T-helper 1 cell treated with Interleukin-12 subunit alpha and Interleukin-12 subunit beta and Interleukin-4 antibody, amounts not matched to agents 30 ng/mL and 1 ng/mL, for 36 hours (primary cell): ENCODE data around the gene KCNQ2. TPM values are rescaled to one million over a fixed set of nuclear protein-coding genes. Genes with fewer than 3 reads are reported as not detected.
"Not testable (repeated sequence)": the region's sequence is repeated elsewhere in the genome, so short reads cannot be mapped to it uniquely, and the experiment has no call there.

ENCODE experiments used
- intact Hi-C: fragments of 100-400 bp; cut with micrococcal nuclease; formaldehyde crosslinking; loops from one replicate; pipeline ENCODE4 v1.15.1; 2024
- total RNA-seq: library from RNA; stranded (reverse); gene quantifications from 2 replicates; pipeline ENCODE4 v1.2.3, GENCODE V29; 2022

KCNQ2 gene
- total RNA-seq, result not detected in 2 replicates

GRCh38 chr20:63471981-63472831 is at the start of gene KCNQ2:
TSS of gene KCNQ2 (minus strand) at chr20:63472655. CDS start at chr20:63472463, 192 bp downstream.
- intact Hi-C loops, result no loop called here

GRCh38 chr20:63521602-63522001 is 49.1 kb upstream of the KCNQ2 start:
- intact Hi-C loops, result loop anchor here (2.0 kb wide), 2 partner anchors 59 to 435 kb away; partner anchors contain the start of gene UCKL1

DNA sequence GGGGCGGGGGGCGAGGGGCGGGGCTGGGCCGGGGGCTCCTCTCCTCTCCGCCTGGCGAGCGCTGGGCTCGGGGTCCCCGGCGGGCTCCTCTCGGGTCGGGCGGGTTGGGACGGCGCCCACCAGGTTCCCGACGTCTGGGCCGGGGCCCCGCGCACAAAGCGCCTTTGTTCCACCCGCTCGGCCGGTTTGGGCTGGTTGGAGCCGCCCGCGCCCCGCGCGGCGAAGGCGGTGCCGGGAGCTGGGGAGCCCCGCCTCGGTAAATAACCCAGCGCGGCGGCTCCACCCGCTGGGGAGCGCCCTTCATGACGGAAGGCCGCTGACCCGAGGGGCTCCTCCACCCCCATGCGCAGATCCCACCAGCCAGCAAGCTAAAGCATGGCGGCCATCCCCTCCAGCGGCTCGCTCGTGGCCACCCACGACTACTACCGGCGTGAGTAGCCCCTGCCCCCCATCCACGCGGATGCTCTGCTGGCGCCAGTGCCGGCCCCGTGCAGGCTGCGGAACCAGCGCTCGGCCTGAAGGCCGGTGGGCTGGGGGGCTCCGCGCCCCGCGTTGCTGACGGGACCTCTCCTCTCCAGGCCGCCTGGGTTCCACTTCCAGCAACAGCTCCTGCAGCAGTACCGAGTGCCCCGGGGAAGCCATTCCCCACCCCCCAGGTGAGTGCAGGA is 48.6 kb upstream of the KCNQ2 start:
- intact Hi-C loops, result loop anchor here (1.0 to 2.0 kb wide), 12 partner anchors 16 to 545 kb away; partner anchors contain the start of genes GMEB2, PRPF6, PTK6 and TPD52L2

DNA sequence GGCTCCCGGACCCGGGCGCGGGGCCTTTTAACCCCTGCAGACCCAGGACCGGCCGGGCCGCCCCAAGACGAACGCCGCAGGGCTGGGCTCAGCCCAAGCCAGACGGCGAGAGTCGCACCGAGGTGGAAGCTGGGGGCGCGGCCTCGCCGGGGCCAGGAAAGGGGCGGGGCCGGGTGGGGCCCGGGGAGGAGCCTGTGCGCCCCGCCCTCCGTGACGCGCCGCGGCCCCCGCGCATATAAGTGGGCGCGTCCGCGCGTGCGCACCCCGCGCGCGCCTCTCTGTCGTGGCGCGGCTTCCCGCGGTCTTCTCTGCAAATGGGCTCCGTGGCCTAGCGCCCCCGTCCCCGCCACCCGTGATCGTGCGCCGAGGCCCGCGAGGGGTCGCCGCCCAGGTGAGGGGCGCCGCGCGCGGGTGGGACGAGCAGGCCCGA is 48.1 kb upstream of the KCNQ2 start, which contains the start of gene PPDPF:
Gene PPDPF (plus strand): TSS at position 262 of the 430 bp plus-strand sequence. CDS start 544 bp downstream, outside the sequence.
- intact Hi-C loops, result loop anchor here (1.0 to 2.0 kb wide), 12 partner anchors 17 to 546 kb away; partner anchors contain the start of genes GMEB2, PRPF6, PTK6 and TPD52L2

GRCh38 chr20:63519668-63520503 is 47.4 kb upstream of the KCNQ2 start:
- intact Hi-C loops, result loop anchor here (1.0 to 2.0 kb wide), 12 partner anchors 17 to 546 kb away; partner anchors contain the start of genes GMEB2, PRPF6, PTK6 and TPD52L2

DNA sequence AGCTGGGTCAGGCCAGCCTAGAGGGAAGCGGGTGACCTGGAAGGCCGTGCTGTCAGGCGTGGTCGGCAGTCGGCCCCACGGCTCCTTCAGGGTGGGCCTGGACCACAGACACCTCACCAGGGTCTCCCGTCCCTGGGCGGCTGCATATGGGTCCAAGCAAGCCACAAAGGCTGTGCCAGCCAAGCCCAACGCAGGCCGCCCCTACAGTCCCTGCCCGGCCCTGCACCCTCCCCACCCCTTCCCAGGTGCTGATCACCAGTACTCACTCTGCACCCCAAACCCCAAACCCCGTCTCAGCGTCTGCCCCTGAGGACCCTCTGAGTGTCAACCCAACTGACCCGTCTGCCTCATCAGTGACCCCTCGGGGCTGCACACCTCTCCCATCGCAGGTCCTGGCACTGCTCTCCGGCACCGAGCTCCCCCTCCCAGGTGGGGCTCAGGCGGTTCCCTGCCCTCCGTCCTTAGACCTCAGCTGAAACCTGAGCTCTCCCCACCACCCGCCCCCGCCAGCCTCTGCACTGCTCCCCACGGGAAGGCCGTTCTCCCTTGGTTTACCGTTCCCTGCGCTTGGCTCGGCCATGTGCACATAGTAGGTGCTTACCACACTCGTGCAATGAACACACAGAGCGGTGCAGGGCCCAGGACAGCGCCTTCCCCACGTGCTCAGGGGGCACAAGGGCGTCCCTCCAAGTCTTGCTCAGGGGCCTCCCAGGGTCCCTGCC is 46.7 kb upstream of the KCNQ2 start:
- intact Hi-C loops, result no loop called here

GRCh38 chr20:63518351-63518861 is 46.0 kb upstream of the KCNQ2 start:
- intact Hi-C loops, result no loop called here

GRCh38 chr20:63517376-63518309 is 45.2 kb upstream of the KCNQ2 start:
- intact Hi-C loops, result no loop called here

DNA sequence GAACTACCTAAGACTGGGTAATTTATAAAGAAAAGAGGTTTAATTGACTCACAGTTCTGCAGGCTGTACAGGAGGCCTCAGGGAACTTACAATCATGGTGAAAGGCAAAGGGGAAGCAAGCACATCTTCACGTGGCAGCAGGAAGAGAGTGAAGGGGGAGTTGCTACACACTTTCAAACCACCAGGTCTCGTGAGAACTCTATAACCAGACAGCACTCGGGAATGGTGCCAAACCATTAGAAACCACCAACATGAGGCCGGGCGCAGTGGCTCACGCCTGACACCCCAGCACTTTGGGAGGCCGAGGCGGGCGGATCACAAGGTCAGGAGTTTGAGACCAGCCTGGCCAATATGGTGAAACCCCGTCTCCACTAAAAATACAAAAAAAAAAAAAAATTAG is 42.1 kb upstream of the KCNQ2 start:
- intact Hi-C loops, result not testable (repeated sequence)

- intact Hi-C loops, result no loop called here
Observed at GRCh38 chr20:63513207-63513606, 40.8 kb upstream of the KCNQ2 start.

- intact Hi-C loops, result no loop called here
Observed at GRCh38 chr20:63509088-63509564, 36.7 kb upstream of the KCNQ2 start.

GRCh38 chr20:63508072-63508768 is 35.8 kb upstream of the KCNQ2 start:
- intact Hi-C loops, result no loop called here

- intact Hi-C loops, result no loop called here
Observed at GRCh38 chr20:63507083-63507743, 34.8 kb upstream of the KCNQ2 start.

DNA sequence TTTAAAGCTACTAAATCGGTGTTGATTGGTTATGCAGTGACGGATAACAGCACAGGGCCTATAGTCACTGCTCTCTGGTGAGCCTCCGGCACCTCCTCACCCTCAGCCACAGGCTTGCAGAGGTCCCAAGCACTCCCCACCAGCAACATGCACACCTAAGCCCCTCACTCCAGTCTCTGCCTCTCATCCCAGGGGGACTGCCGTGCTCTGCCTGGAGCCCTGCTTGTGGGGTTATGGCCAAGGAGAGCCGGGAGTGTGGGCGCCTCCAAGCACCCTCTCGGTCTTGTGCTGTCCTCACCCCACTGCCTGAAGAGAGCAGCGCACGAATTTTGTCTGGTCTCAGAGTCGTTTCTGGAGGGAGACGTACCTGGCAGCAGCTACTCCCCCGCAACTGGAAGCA is 33.3 kb upstream of the KCNQ2 start:
- intact Hi-C loops, result no loop called here

DNA sequence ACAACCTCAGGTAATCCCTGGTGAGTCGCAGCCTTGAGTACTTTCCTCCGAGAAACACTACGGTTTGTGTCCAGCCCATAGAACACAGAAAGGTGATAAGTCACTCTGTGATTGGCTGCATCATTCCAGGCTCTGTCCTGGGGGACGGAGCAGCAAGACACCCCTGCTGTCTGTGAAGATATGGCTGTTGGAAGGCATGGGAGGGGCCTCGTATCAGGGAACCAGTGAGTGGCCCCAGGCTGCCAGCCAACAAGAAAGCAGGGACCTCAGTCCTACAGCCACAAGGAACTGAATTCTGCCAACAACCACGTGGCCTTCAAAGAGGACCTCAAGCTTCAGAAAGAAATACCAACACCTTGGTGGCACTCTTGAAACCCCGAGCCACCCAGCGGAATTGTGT is 32.8 kb upstream of the KCNQ2 start:
- intact Hi-C loops, result no loop called here

- intact Hi-C loops, result no loop called here
Observed at GRCh38 chr20:63504642-63505041, 32.2 kb upstream of the KCNQ2 start.

- intact Hi-C loops, result no loop called here
Observed at GRCh38 chr20:63503524-63503923, 31.1 kb upstream of the KCNQ2 start.

DNA sequence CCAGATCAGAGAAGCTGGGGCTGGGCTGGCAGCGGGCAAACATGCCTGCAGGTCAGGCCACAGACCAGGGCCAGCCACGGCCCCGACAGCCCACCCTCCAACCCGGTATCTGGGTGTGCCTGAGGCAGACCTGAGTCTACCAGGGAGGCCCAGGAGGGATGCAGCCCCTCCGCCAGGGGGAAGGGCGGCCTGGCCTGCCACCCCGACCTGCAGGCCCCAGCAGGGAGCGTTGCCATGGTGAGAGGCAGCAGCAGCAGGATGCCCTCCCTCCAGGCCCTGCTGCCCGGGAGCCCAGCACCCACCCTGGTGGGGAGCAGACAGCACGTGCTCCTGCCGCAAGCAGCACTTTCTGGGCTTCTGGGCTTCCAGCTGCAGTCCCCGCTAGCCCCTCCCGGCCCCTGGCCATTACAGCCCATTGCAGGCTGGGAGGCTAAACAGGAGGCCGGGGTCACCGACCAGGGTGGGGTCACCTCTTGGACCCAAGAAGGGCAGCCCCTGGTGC is 30.3 kb upstream of the KCNQ2 start:
- intact Hi-C loops, result no loop called here
